ENCODE results near the gene MYMK.

MYMK gene

DNA sequence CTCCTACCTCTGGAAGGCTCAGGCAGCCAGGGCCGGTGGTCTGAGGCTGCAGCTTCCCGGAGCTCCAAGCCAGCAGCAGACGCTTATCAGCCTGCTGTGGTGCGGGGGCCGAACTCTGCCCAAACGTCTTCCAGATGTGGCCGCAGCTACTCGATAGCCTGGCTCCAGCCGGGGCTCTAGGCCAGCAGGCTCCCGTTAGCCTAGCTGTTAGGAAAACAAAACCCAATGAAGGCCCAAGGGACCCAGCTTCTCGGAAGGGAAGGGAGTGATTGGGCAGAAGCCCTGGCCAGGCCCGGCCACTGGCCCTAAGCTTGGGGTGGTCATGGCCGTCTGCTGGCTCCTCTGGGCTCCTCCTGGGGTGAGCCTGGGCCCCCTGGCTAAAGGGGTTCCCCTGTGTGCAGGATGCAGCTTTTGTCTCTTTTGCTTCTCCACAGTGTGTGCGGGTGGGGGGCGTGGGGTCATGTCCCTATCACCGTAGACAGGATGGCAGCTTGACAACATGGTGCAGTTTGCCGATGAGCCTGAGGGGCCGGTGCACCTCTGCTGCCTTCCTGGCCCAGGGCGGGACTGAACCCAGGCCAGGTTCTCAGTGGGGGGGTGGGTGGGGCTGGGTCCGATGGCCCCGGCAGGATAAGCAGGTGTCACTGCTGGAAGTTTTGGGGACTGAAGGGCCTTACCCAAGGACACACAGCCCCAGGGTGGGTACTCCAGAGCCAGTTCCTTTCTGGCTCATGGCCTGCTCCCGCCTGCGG, 18.7 kb downstream of the MYMK start:
- no peak overlapping the region for H3K27ac ChIP-seq (ENCODE audit: insufficient read depth, low read depth, low read length, poor library complexity, severe bottlenecking)
- no peak overlapping the region for H3K4me3 ChIP-seq (ENCODE audit: insufficient read depth, low read depth, low read length)
- 92 to 94% methylated on average over 23 of the region's 23 CpGs for WGBS, 2 experiments
- H3K27me3 ChIP-seq (ENCODE audit: control insufficient read depth, insufficient read depth, low read length, poor library complexity, severe bottlenecking) = no peaks in the 10 kb centered on the region
- H3K36me3 ChIP-seq (ENCODE audit: control insufficient read depth, insufficient read depth, low read length) = no peaks in the 10 kb centered on the region
- peaks cover 16% of the 10 kb centered on the region for H3K4me1 ChIP-seq (ENCODE audit: control insufficient read depth, insufficient read depth, low read length)
- peaks cover 2% of the 10 kb centered on the region for H3K9me3 ChIP-seq (ENCODE audit: control insufficient read depth, low read length)

DNA sequence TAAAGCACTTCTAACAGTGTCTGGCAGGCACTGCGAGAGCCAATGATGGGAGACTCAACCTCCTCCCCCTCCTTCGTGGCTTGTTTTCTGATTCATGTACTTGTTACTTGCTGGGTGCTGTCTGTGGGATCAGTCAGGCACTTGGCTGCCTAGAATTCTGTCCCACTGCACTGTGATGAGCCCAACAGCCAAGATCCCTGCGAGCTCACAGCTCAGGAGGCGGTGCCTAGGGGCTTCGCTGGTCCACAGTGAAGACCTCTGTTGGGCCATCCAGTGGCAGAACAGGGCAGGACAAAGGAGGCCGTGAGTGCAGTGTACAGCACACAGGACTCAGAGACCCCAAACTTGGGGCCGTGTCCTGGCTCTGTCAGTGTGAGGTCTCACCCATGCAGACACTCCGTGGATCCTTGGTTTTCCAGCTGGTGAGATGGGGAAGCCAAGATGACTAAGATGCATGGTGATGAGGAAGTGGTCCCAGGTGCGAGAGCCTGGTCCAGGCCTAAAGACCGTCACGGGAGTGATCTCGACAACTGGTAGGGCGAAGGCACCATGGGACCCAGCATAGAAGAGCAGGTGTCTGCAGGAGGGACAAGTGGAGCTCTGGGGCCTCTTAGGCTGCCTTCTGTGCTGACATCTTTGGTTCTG, 19.5 kb downstream of the MYMK start:
- WGBS, 2 experiments = 92 to 95% methylated on average over 13 of the region's 13 CpGs
- Histone ChIP-seq H3K4me1 (ENCODE audit: control insufficient read depth, insufficient read depth, low read length) (peaks cover 16% of the 10 kb centered on the region), H3K27me3 (ENCODE audit: control insufficient read depth, insufficient read depth, low read length, poor library complexity, severe bottlenecking) (no peaks in the 10 kb centered on the region), H3K4me3 (ENCODE audit: insufficient read depth, low read depth, low read length) (no peak overlapping the region), H3K9me3 (ENCODE audit: control insufficient read depth, low read length) (peaks cover 2% of the 10 kb centered on the region), H3K36me3 (ENCODE audit: control insufficient read depth, insufficient read depth, low read length) (no peaks in the 10 kb centered on the region), H3K27ac (ENCODE audit: insufficient read depth, low read depth, low read length, poor library complexity, severe bottlenecking) (no peak overlapping the region)

DNA sequence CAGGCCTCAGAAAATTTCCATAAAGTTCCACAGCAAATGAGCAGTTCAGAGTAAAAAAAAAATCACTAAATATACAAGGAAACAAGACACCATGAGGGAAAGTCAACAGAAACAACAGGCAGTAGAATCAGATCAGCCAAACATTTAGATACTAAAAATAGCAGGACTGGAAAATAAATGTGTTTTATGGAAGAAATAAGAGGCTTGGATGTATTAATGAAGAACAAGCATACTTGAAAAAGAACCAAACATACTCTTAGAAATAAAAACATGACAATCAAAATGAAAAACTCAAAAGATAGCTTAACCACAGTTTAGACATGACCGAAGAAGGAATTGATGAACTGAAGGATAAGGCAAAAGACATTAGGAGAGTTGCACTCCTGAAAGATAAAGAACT, 22.6 kb downstream of the MYMK start:
- Histone ChIP-seq H3K4me3 (ENCODE audit: insufficient read depth, low read depth, low read length) (no peak overlapping the region), H3K4me1 (ENCODE audit: control insufficient read depth, insufficient read depth, low read length) (peaks cover 11% of the 10 kb centered on the region)
- 95 to 96% methylated on average over 1 of the region's 1 CpG for WGBS, 2 experiments

DNA sequence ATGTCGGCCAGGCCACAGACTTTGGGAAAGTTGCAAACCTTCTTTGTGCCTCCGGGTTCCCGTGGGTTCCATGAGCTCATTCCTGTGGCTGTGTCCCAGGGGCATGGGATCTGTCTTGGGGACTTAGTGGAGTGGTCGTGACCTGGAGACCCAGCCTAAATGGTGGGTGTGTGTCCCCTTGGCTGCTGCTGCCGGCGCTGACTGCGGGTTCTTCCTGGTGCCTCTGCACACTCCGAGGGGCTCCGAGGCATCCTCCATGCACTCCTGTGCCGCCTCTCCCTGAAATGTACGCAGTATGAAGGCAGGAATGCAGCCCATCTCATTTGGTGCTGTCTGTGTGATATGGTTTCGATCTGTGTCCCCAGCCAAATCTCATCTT, 24.9 kb downstream of the MYMK start:
- no peak overlapping the region for H3K27ac ChIP-seq (ENCODE audit: insufficient read depth, low read depth, low read length, poor library complexity, severe bottlenecking)
- H3K4me3 ChIP-seq (ENCODE audit: insufficient read depth, low read depth, low read length) = no peak overlapping the region
- H3K36me3 ChIP-seq (ENCODE audit: control insufficient read depth, insufficient read depth, low read length) = no peaks in the 10 kb centered on the region
- 92 to 94% methylated on average over 12 of the region's 12 CpGs for WGBS, 2 experiments
- H3K4me1 ChIP-seq (ENCODE audit: control insufficient read depth, insufficient read depth, low read length) = peaks cover 11% of the 10 kb centered on the region
- peaks cover 2% of the 10 kb centered on the region for H3K9me3 ChIP-seq (ENCODE audit: control insufficient read depth, low read length)
- no peaks in the 10 kb centered on the region for H3K27me3 ChIP-seq (ENCODE audit: control insufficient read depth, insufficient read depth, low read length, poor library complexity, severe bottlenecking)

More for the DNA sequence above, 22.6 kb downstream of the MYMK start:
- no peaks in the 10 kb centered on the region for H3K27me3 ChIP-seq (ENCODE audit: control insufficient read depth, insufficient read depth, low read length, poor library complexity, severe bottlenecking)
- H3K27ac ChIP-seq (ENCODE audit: insufficient read depth, low read depth, low read length, poor library complexity, severe bottlenecking) = no peak overlapping the region
- no peaks in the 10 kb centered on the region for H3K36me3 ChIP-seq (ENCODE audit: control insufficient read depth, insufficient read depth, low read length)
- H3K9me3 ChIP-seq (ENCODE audit: control insufficient read depth, low read length) = peaks cover 2% of the 10 kb centered on the region

DNA sequence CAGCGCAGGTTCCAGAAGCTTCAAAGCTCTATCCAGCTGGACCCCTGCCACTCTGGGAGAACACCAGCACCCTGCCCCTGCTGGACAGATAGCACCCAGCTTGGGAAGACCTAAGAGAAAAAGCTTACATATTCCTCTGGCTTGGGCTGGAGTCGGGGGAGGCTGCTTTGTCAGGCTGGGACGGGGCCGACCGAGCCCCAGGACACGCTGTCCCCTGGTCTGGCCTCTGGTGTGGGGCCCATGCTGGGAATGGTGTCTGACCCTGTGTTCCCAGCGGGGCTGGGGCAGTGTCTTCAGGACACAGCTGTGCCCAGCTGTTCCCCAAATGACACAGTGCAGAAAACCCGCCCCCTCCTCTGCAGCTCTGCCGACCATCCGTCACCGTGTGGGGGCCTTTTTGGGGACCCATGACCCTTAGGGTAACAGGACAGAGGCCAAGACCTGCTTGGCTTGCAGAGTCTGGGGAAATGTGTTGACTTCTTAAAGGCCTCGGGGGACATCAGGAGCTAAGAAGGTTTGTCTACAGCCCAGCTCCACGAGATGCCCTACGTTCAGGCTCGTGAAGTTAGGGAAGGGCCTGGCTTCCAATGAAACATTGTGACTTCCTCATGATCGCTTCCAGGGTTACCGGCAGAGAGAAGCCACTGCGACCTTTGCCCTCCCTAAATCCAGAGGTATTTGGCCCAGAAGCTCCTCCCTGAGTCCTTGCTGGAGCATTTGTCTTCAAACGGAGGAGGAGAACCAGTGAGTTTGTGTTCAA, 25.4 kb downstream of the MYMK start:
- peaks cover 2% of the 10 kb centered on the region for H3K9me3 ChIP-seq (ENCODE audit: control insufficient read depth, low read length)
- H3K27me3 ChIP-seq (ENCODE audit: control insufficient read depth, insufficient read depth, low read length, poor library complexity, severe bottlenecking) = no peaks in the 10 kb centered on the region
- peaks cover 11% of the 10 kb centered on the region for H3K4me1 ChIP-seq (ENCODE audit: control insufficient read depth, insufficient read depth, low read length)
- H3K27ac ChIP-seq (ENCODE audit: insufficient read depth, low read depth, low read length, poor library complexity, severe bottlenecking) = no peak overlapping the region
- no peak overlapping the region for H3K4me3 ChIP-seq (ENCODE audit: insufficient read depth, low read depth, low read length)
- no peaks in the 10 kb centered on the region for H3K36me3 ChIP-seq (ENCODE audit: control insufficient read depth, insufficient read depth, low read length)
- WGBS, 2 experiments = 84 to 86% methylated on average over 19 of the region's 19 CpGs

DNA sequence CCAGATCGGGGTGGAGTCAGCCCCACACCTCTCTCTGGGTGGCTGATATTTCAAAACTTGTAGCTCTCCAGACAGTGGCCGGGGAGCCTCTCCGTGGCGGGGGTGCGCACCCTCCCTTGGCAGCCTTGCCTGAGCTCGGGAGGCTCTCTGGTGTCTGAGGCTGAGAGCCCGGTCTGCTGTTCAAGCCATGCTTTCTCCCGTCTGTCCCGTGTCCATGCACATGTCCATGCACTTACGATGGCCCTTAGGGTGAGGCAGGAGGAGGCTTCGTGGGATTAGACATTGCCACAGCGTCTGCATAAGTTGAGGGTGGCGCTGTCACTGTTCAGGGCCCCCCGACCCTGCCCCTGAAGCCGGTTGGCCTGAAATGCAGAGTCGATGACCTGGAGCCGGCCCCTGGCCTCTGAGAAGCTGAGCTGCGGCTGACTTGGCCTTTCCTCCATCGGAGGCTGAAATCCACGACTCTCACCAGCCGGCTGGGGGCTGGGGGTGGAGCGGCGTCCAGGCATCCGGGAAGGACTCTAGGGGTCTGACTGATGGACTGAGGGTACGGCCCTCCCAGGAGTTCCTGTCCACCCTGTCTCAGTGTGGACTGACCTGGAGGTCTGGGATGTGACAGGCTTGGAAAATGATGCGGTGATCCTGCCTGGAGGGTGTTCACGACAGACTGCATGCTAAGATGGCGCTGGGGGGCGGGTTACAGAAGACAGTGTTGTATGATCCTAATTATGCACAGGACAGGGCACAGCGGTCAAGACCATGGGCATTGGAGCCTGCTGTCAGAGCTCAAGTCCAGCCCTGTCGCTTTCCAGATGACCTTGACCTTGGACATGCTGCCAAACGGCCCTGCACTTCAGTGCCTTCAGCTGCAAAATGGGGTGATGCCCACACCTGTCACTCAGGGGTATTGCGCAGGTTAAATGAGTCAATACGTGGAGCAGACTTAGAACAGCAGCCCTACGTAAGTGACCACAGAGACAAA, 27.6 kb downstream of the MYMK start:
- H3K4me3 ChIP-seq (ENCODE audit: insufficient read depth, low read depth, low read length) = no peak overlapping the region
- H3K9me3 ChIP-seq (ENCODE audit: control insufficient read depth, low read length) = no peaks in the 10 kb centered on the region
- peaks cover 11% of the 10 kb centered on the region for H3K4me1 ChIP-seq (ENCODE audit: control insufficient read depth, insufficient read depth, low read length)
- H3K27me3 ChIP-seq (ENCODE audit: control insufficient read depth, insufficient read depth, low read length, poor library complexity, severe bottlenecking) = no peaks in the 10 kb centered on the region
- H3K27ac ChIP-seq (ENCODE audit: insufficient read depth, low read depth, low read length, poor library complexity, severe bottlenecking) = no peak overlapping the region
- WGBS, 2 experiments = 89 to 91% methylated on average over 35 of the region's 35 CpGs
- no peaks in the 10 kb centered on the region for H3K36me3 ChIP-seq (ENCODE audit: control insufficient read depth, insufficient read depth, low read length)

DNA sequence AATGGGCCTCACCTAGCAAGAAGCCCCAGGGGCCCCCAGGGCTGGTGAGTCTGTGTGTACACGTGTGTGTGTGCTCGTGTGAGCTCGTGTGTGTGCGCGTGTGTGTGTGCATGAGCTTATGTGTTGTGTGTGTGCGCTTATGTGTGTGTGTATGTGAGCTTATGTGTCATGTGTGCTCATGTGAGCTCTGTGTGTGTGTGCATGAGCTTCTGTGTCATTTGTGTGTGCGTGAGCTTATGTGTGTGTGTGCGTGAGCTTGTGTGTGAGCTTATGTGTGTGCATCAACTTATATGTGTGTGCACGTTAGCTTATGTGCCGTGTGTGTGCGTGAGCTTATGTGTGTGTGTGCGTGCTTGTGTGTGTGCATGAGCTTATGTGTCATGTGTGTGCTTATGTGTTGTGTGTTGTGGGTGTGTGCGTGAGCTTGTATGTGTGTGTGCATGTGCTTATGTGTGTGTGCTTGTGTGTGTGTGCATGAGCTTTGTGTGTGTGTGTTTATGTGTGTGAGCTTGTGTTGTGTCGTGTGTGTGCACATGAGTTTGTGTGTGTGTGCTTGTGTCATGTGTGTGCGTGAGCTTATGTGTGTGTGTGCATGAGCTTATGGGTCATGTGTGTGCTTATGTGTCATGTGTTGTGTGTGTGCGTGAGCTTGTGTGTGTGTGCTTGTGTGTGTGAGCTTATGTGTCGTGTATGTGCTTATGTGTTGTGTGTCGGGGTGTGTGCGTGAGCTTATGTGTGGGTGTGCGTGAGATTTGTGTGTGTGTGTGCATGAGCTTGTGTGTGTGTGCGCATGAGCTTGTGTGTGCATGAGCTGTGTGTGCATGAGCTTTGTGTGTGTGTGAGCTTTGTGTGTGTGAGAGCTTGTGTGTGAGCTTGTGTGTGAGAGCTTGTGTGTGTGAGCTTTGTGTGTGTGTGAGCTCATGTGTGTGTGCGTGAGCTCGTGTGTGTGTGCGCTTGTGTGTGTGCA, 29.1 kb downstream of the MYMK start:
- no peaks in the 10 kb centered on the region for H3K27me3 ChIP-seq (ENCODE audit: control insufficient read depth, insufficient read depth, low read length, poor library complexity, severe bottlenecking)
- H3K4me3 ChIP-seq (ENCODE audit: insufficient read depth, low read depth, low read length) = no peak overlapping the region
- 90 to 91% methylated on average over 24 of the region's 24 CpGs for WGBS, 2 experiments
- H3K4me1 ChIP-seq (ENCODE audit: control insufficient read depth, insufficient read depth, low read length) = peaks cover 11% of the 10 kb centered on the region
- no peak overlapping the region for H3K27ac ChIP-seq (ENCODE audit: insufficient read depth, low read depth, low read length, poor library complexity, severe bottlenecking)
- H3K36me3 ChIP-seq (ENCODE audit: control insufficient read depth, insufficient read depth, low read length) = no peaks in the 10 kb centered on the region
- H3K9me3 ChIP-seq (ENCODE audit: control insufficient read depth, low read length) = no peaks in the 10 kb centered on the region

DNA sequence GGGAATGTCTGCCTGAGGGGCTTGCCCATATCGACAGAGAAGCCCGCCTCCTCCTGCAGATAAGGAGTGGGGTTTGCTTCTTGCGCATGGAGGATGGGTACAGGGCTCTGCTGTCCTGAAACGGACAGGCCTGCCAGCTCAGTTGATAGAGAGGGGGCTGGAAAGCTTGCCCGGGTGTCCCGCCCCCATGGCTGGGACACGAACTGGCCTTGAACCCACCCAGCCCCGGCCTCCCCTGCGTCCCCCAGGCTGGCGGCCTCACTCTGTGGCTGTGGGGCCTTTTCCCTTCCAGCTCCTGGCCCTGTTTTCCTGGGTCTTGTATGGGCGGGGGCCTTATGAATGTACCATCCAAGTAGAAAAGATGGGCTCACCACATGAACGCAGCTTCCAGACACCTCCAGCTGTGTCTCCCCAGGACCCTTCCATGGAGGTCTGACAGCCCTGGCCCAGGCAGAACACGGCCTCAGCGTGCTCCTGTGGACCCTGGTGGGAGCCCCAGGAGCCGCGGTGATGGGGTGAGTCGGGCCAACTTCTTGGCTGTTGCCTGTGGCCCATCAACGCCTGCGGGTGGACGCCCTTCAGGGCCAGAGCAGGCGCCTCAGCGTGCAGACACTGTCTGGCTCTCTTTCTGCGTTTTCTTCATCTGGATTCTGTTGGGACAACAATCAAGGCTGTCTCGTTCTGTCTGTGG, 30.0 kb downstream of the MYMK start:
- Histone ChIP-seq H3K4me3 (ENCODE audit: insufficient read depth, low read depth, low read length) (no peak overlapping the region), H3K27ac (ENCODE audit: insufficient read depth, low read depth, low read length, poor library complexity, severe bottlenecking) (no peak overlapping the region), H3K4me1 (ENCODE audit: control insufficient read depth, insufficient read depth, low read length) (peaks cover 11% of the 10 kb centered on the region), H3K36me3 (ENCODE audit: control insufficient read depth, insufficient read depth, low read length) (no peaks in the 10 kb centered on the region), H3K9me3 (ENCODE audit: control insufficient read depth, low read length) (no peaks in the 10 kb centered on the region), H3K27me3 (ENCODE audit: control insufficient read depth, insufficient read depth, low read length, poor library complexity, severe bottlenecking) (no peaks in the 10 kb centered on the region)
- 90 to 93% methylated on average over 24 of the region's 24 CpGs for WGBS, 2 experiments
